Gastroesophageal sphincter (tissue), 4 donors: Measurements from ENCODE around the gene PARD6G. TPM values are rescaled to one million over a fixed set of nuclear protein-coding genes. Genes with fewer than 3 reads are reported as not detected.
A peak's percentile ranks its signal among the peaks of the same experiment; 100 is the strongest.

Experiments
- ATAC-seq: fragments of 150-250 bp; one replicate; pipeline ENCODE4 v1.9.1; 2016; ENCODE audit warnings: mild to moderate bottlenecking, moderate library complexity
- H3K27ac ChIP-seq, 4 donors: fragments of 200-600 bp; sonication (generic) in 3 of 4; 1 replicate in 3 of 4; 2 replicates in 1 of 4; pipeline ENCODE4 v1.5.1; 2016 to 2019
- H3K27me3 ChIP-seq: fragments of 200-600 bp; sonication (generic); one replicate; pipeline ENCODE4 v1.5.1; 2019
- H3K36me3 ChIP-seq, 2 donors: fragments of 200-600 bp; sonication (generic); one replicate each; pipeline ENCODE4 v1.5.1; 2019; ENCODE audit warnings: control low read depth in 1 of 2
- H3K4me1 ChIP-seq, 3 donors: fragments of 200-600 bp; sonication (generic); 1 replicate in 2 of 3; 2 replicates in 1 of 3; pipeline ENCODE4 v1.5.1; 2016 to 2019; ENCODE audit warnings: control low read depth in 2 of 3
- H3K4me3 ChIP-seq, 2 donors: fragments of 200-600 bp; sonication (generic); one replicate each; pipeline ENCODE4 v1.5.1; 2019; ENCODE audit warnings: mild to moderate bottlenecking in 1 of 2, moderate library complexity in 1 of 2
- H3K9me3 ChIP-seq, 3 donors: fragments of 200-600 bp; sonication (generic); one replicate each; pipeline ENCODE4 v1.5.1; 2017 to 2019; ENCODE audit warnings: control low read depth in 2 of 3
- EP300 ChIP-seq: sonication (generic); formaldehyde crosslinking; IDR thresholded peaks from one replicate; pipeline ENCODE4 v1.6.1; 2017; ENCODE audit warnings: antibody characterized with exemption, mild to moderate bottlenecking
- POLR2A ChIP-seq, 2 donors: fragments of 450-650 bp; IDR thresholded peaks; one replicate each; pipeline ENCODE4 v1.6.1; 2017; ENCODE audit warnings: antibody characterized with exemption in 2 of 2, mild to moderate bottlenecking in 2 of 2, moderate library complexity in 1 of 2
- POLR2AphosphoS5 ChIP-seq: sonication (generic); formaldehyde crosslinking; IDR thresholded peaks from one replicate; pipeline ENCODE4 v1.6.1; 2017; ENCODE audit warnings: antibody characterized with exemption
- WGBS, 2 donors: methylation state at CpG; one replicate each; pipeline ENCODE4 v1.1.5; 2018; ENCODE audit warnings: low coverage in 1 of 2; 5-methylcytosine and 5-hydroxymethylcytosine counted together
- total RNA-seq, 4 donors: library from RNA; depleted of rRNA; stranded (reverse); fragments of >200 nt; gene quantifications; one replicate each; pipeline ENCODE4 v1.1.0, GENCODE V29; 2016
- TF ChIP-seq, protein P1 (sequence below), 4 experiments: fragments of 200-600 bp in 2 of 4; fragments of 450-650 bp in 2 of 4; sonication (generic) in 1 of 4; IDR thresholded peaks; one replicate each; pipeline ENCODE4 v1.5.1; 2017 to 2019; ENCODE audit warnings: antibody characterized with exemption in 4 of 4, mild to moderate bottlenecking in 2 of 4, moderate library complexity in 2 of 4

PARD6G gene
- total RNA-seq, 4 donors from 2014 or later, result 3.7 to 14.0 (median 8.6) TPM

DNA sequence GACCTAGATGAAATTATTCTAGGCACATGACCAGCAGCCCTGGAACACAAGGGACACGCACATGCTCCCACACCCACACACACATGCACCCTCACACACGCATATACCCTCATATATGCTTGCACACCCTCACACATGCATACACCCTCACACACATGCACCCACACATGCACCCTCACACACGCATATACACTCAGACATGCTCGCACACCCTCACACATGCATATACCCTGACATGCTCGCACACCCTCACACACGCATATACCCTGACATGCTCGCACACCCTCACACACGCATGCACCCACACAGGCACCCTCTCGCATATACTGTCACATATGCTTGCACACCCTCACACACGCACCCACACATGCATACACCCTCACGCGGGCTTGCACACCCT lies 61.8 kb downstream of the PARD6G start:
- 91 to 92% methylated on average over 11 to 12 of the region's 12 CpGs for WGBS, 2 donors
- Histone ChIP-seq H3K9me3 (no peaks in the 10 kb centered on the region), H3K4me1 (no peaks in the 10 kb centered on the region), H3K27me3 (no peaks in the 10 kb centered on the region), H3K4me3 (no peak overlapping the region), H3K36me3 (no peaks in the 10 kb centered on the region), H3K27ac (no peak overlapping the region)
- TF ChIP-seq EP300 (no peak), POLR2AphosphoS5 (no peak), POLR2A (IDR thresholded peaks at IDR 0.05) (no peak)
- TF ChIP-seq, protein P1, sequence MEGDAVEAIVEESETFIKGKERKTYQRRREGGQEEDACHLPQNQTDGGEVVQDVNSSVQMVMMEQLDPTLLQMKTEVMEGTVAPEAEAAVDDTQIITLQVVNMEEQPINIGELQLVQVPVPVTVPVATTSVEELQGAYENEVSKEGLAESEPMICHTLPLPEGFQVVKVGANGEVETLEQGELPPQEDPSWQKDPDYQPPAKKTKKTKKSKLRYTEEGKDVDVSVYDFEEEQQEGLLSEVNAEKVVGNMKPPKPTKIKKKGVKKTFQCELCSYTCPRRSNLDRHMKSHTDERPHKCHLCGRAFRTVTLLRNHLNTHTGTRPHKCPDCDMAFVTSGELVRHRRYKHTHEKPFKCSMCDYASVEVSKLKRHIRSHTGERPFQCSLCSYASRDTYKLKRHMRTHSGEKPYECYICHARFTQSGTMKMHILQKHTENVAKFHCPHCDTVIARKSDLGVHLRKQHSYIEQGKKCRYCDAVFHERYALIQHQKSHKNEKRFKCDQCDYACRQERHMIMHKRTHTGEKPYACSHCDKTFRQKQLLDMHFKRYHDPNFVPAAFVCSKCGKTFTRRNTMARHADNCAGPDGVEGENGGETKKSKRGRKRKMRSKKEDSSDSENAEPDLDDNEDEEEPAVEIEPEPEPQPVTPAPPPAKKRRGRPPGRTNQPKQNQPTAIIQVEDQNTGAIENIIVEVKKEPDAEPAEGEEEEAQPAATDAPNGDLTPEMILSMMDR (IDR thresholded peaks at IDR 0.05), result no peak
- no peak for ATAC-seq

DNA sequence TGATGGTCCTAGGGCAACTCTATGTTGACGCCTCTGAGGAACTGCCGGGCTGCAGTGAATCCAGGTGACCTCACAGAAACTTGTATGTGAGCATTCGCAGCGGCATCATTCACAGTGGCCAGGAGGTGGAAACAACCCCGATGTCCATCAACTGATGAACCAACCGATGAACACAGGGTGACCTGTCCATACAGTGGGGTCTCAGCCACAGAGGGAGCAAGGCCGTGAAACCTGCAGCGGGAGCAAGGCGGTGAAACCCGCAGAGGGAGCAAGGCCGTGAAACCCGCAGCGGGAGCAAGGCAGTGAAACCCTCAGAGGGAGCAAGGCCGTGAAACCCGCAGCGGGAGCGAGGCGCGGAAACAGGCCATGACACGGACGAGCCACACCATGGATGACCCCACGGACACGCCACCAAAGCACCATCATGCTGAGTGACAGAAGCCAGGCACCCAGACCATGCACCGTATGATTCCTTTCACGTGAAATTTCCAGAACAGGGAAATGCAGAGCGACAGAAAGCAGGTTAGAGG lies 63.0 kb downstream of the PARD6G start:
- Histone ChIP-seq H3K4me3 (no peak overlapping the region), H3K27me3 (no peaks in the 10 kb centered on the region), H3K36me3 (no peaks in the 10 kb centered on the region), H3K27ac (no peak overlapping the region), H3K4me1 (no peaks in the 10 kb centered on the region), H3K9me3 (no peaks in the 10 kb centered on the region)
- TF ChIP-seq POLR2A (IDR thresholded peaks at IDR 0.05) (no peak), POLR2AphosphoS5 (no peak), EP300 (no peak)
- TF ChIP-seq, protein P1 (IDR thresholded peaks at IDR 0.05), result no peak
- no peak for ATAC-seq
- WGBS, 2 donors, result 92 to 95% methylated on average over 12 to 19 of the region's 26 CpGs

DNA sequence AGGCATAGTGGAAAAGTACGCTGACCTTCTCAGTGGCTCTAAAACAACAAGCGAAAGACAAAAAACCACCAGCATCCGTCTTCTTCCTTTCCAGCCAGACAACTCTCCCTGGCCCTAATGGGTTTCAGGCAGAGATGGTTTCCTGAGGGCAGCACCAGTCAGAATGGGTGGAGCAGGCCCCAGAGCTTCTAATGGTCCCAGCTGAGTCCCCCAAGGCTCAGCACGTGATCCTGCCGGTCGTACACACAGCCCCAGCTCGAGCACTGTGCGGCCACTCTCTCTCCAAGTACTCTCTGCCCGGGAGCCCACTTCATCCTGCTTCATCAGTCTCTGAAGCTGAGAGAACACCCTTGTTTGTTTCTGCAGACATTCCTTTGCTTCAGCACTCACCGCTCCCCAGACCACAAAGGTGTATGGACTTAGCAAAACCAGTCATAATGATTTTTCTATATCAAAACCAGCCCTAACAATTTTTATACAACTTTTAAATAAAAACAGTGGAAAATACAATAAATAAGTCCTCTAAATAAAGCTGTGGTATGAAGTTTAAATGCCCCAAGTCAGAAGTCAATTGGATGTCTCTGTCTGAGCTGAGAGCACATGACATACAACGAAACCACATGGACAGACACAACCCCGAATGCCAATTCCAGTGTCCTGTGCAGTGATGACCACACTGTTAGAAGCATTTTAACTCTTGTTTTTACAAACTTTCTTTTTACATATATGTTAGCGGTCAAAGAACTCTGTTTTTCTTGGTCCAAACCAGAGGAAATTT lies 63.9 kb downstream of the PARD6G start:
- peak; percentile 32 for ATAC-seq
- Histone ChIP-seq H3K36me3 (no peaks in the 10 kb centered on the region), H3K27ac (no peak overlapping the region), H3K27me3 (no peaks in the 10 kb centered on the region), H3K4me1 (no peaks in the 10 kb centered on the region), H3K4me3 (no peak overlapping the region), H3K9me3 (no peaks in the 10 kb centered on the region)
- WGBS, 2 donors, result 80 to 89% methylated on average over 4 to 11 of the region's 13 CpGs
- no peak for TF ChIP-seq EP300
- no peak for TF ChIP-seq POLR2AphosphoS5
- TF ChIP-seq POLR2A (IDR thresholded peaks at IDR 0.05), result no peak
- TF ChIP-seq, protein P1 (IDR thresholded peaks at IDR 0.05), result no peak

DNA sequence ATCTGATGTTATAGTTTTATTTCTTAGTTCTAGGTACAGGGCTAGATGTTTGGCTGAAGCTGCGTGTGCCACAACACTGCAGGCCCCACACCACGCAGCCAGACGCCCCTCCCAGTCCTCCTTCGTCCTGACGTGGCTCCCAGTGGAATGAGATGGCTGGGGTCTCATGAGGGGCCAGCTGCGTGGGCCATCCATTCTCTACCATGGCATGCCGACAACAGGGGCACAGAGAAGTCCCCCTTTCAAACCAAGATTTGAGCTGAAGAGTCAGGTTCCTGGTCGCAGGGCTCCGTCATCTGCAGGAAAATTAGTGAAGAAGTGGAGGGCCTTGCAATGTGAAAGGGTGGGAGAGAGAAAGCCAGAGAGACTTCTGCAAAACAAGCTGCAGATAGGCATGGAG lies 64.5 kb downstream of the PARD6G start:
- Histone ChIP-seq H3K27me3 (no peaks in the 10 kb centered on the region), H3K4me1 (no peaks in the 10 kb centered on the region), H3K4me3 (no peak overlapping the region), H3K27ac (no peak overlapping the region), H3K9me3 (no peaks in the 10 kb centered on the region), H3K36me3 (no peaks in the 10 kb centered on the region)
- no peak for ATAC-seq
- TF ChIP-seq, protein P1 (IDR thresholded peaks at IDR 0.05), result no peak
- no peak for TF ChIP-seq EP300
- no peak for TF ChIP-seq POLR2AphosphoS5
- no peak for TF ChIP-seq POLR2A (IDR thresholded peaks at IDR 0.05)
- WGBS, 2 donors, result 67% methylated on average over 2 of the region's 9 CpGs; no CpG with 5 or more reads in 1 of the 2 donors
